ENCODE measurements around the gene TAS2R38.

The TAS2R38 gene

DNA sequence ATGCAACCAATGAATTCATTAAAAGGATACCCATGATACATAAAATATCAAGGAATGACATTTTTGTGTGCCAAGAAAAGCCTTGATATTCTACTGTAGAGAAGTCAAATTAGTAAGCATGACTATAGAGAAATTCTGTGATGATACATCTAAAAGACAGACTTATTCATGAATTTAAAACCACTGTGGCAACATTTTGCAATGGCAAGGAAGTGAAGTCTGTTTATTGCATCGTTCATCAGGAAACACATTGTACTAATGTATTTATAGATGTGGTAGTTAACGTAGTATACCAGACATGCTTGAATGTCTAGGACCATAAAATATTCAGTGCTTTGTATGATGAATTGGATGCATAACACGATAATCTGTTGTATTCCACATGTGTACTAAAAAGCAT, 17.5 kb downstream of the TAS2R38 start:
- Histone ChIP-seq H3K27ac (ENCODE audit: low read depth, low read length) (no peak overlapping the region), H3K79me2 (ENCODE audit: control insufficient read depth, low read length) (no peaks in the 10 kb centered on the region), H3K4me2 (ENCODE audit: low read length) (no peak overlapping the region), H4K20me1 (ENCODE audit: control insufficient read depth, insufficient read depth, low read depth, low read length) (no peaks in the 10 kb centered on the region), H3K4me3 (ENCODE audit: low read length) (no peak overlapping the region), H3K4me1 (ENCODE audit: control insufficient read depth, low read length) (peaks cover 11% of the 10 kb centered on the region), H3K27me3 (ENCODE audit: control insufficient read depth, low read length) (no peaks in the 10 kb centered on the region), H3K9me2 (replicated peaks; ENCODE audit: control insufficient read depth, low read length) (no peaks in the 10 kb centered on the region), H3K9me3 (ENCODE audit: control insufficient read depth, insufficient read depth, low read length) (no peaks in the 10 kb centered on the region), H3K36me3 (ENCODE audit: control insufficient read depth, low read length) (no peaks in the 10 kb centered on the region), H3F3A (ENCODE audit: control insufficient read depth, insufficient read depth) (no peaks in the 10 kb centered on the region)
- TF ChIP-seq, protein P1, sequence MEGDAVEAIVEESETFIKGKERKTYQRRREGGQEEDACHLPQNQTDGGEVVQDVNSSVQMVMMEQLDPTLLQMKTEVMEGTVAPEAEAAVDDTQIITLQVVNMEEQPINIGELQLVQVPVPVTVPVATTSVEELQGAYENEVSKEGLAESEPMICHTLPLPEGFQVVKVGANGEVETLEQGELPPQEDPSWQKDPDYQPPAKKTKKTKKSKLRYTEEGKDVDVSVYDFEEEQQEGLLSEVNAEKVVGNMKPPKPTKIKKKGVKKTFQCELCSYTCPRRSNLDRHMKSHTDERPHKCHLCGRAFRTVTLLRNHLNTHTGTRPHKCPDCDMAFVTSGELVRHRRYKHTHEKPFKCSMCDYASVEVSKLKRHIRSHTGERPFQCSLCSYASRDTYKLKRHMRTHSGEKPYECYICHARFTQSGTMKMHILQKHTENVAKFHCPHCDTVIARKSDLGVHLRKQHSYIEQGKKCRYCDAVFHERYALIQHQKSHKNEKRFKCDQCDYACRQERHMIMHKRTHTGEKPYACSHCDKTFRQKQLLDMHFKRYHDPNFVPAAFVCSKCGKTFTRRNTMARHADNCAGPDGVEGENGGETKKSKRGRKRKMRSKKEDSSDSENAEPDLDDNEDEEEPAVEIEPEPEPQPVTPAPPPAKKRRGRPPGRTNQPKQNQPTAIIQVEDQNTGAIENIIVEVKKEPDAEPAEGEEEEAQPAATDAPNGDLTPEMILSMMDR (IDR thresholded peaks at IDR 0.05; ENCODE audit: low read depth, low read length, poor library complexity, severe bottlenecking), result no peak
- TF ChIP-seq EZH2phosphoT487 (IDR thresholded peaks at IDR 0.05; ENCODE audit: borderline replicate concordance, low read length), result no peak

DNA sequence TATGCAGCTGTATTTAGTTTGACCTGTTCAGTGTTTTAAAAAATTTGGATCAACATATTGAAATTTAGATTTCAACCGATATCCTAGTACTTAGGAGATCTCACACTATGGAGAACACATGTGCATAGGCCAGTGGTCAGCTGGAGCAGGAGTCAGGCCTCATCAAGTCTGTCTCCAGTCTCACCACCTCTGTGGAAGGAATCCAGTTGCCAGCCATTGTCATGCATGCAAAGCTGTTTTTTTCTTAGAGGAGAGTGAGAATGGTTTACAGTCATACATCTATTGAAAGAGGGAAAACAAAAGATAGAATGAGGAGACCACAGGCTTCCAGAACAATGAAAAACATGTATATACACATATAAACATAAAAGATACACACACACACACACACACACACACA, 19.2 kb downstream of the TAS2R38 start:
- no peaks in the 10 kb centered on the region for H3K79me2 ChIP-seq (ENCODE audit: control insufficient read depth, low read length)
- H3K4me2 ChIP-seq (ENCODE audit: low read length), result no peak overlapping the region
- H3K36me3 ChIP-seq (ENCODE audit: control insufficient read depth, low read length), result no peaks in the 10 kb centered on the region
- no peaks in the 10 kb centered on the region for H3F3A ChIP-seq (ENCODE audit: control insufficient read depth, insufficient read depth)
- H3K27ac ChIP-seq (ENCODE audit: low read depth, low read length), result no peak overlapping the region
- no peaks in the 10 kb centered on the region for H3K4me1 ChIP-seq (ENCODE audit: control insufficient read depth, low read length)
- H3K4me3 ChIP-seq (ENCODE audit: low read length), result no peak overlapping the region
- TF ChIP-seq, protein P1 (IDR thresholded peaks at IDR 0.05; ENCODE audit: low read depth, low read length, poor library complexity, severe bottlenecking), result no peak
- TF ChIP-seq EZH2phosphoT487 (IDR thresholded peaks at IDR 0.05; ENCODE audit: borderline replicate concordance, low read length), result no peak
- H3K27me3 ChIP-seq (ENCODE audit: control insufficient read depth, low read length), result no peaks in the 10 kb centered on the region
- H3K9me3 ChIP-seq (ENCODE audit: control insufficient read depth, insufficient read depth, low read length), result no peaks in the 10 kb centered on the region
- no peaks in the 10 kb centered on the region for H3K9me2 ChIP-seq (replicated peaks; ENCODE audit: control insufficient read depth, low read length)
- no peaks in the 10 kb centered on the region for H4K20me1 ChIP-seq (ENCODE audit: control insufficient read depth, insufficient read depth, low read depth, low read length)

DNA sequence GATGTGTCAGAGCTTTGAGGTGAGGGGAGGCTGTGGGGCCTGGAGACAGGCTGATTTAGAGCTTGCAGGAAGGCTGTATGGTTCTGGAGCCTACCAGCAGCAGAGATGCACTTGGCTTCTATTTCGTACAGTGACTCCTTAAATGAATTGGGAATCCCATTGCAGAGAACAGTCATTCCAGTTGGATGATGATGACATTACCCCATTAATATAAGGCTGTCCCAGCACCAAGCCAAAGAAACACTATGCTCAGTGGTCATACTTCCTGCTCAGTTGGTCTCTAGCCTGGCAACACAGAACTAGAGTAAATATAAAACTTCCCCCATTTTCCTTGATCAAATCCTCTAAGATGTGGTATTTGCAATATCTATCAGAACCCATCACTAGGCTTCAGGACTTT, 21.1 kb downstream of the TAS2R38 start:
- Histone ChIP-seq H3K27me3 (ENCODE audit: control insufficient read depth, low read length) (no peaks in the 10 kb centered on the region), H3K9me2 (replicated peaks; ENCODE audit: control insufficient read depth, low read length) (no peaks in the 10 kb centered on the region; the same call in 1 of the 2 replicates), H3F3A (ENCODE audit: control insufficient read depth, insufficient read depth) (no peaks in the 10 kb centered on the region), H3K4me2 (ENCODE audit: low read length) (no peak overlapping the region), H4K20me1 (ENCODE audit: control insufficient read depth, insufficient read depth, low read depth, low read length) (no peaks in the 10 kb centered on the region), H3K4me1 (ENCODE audit: control insufficient read depth, low read length) (no peaks in the 10 kb centered on the region), H3K36me3 (ENCODE audit: control insufficient read depth, low read length) (no peaks in the 10 kb centered on the region), H3K27ac (ENCODE audit: low read depth, low read length) (no peak overlapping the region), H3K4me3 (ENCODE audit: low read length) (no peak overlapping the region), H3K79me2 (ENCODE audit: control insufficient read depth, low read length) (no peaks in the 10 kb centered on the region), H3K9me3 (ENCODE audit: control insufficient read depth, insufficient read depth, low read length) (no peaks in the 10 kb centered on the region)
- no peak for TF ChIP-seq EZH2phosphoT487 (IDR thresholded peaks at IDR 0.05; ENCODE audit: borderline replicate concordance, low read length)
- TF ChIP-seq, protein P1 (IDR thresholded peaks at IDR 0.05; ENCODE audit: low read depth, low read length, poor library complexity, severe bottlenecking), result no peak

DNA sequence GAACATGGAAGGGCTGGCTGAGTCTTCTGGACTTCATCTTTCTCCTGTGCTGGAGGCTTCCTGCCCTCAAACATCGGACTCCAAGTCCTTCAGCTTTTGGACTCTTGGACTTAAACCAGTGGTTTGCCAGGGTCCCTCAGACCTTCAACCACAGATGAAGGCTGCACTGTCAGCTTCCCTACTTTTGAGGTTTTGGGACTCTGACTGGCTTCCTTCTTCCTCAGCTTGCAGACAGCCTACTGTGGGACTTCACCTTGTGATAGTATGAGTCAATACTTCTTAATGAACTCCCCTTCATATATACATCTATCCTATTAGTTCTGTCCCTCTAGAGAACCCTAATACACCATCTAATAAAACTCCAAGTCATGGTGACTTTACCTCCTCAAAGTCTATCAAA, 22.8 kb downstream of the TAS2R38 start:
- no peaks in the 10 kb centered on the region; the same call in 1 of the 2 replicates for H3K9me2 ChIP-seq (replicated peaks; ENCODE audit: control insufficient read depth, low read length)
- no peak overlapping the region for H3K27ac ChIP-seq (ENCODE audit: low read depth, low read length)
- no peaks in the 10 kb centered on the region for H3F3A ChIP-seq (ENCODE audit: control insufficient read depth, insufficient read depth)
- H3K9me3 ChIP-seq (ENCODE audit: control insufficient read depth, insufficient read depth, low read length), result no peaks in the 10 kb centered on the region
- no peak overlapping the region for H3K4me3 ChIP-seq (ENCODE audit: low read length)
- no peaks in the 10 kb centered on the region for H3K4me1 ChIP-seq (ENCODE audit: control insufficient read depth, low read length)
- no peaks in the 10 kb centered on the region for H3K79me2 ChIP-seq (ENCODE audit: control insufficient read depth, low read length)
- no peaks in the 10 kb centered on the region for H4K20me1 ChIP-seq (ENCODE audit: control insufficient read depth, insufficient read depth, low read depth, low read length)
- H3K36me3 ChIP-seq (ENCODE audit: control insufficient read depth, low read length), result no peaks in the 10 kb centered on the region
- no peak overlapping the region for H3K4me2 ChIP-seq (ENCODE audit: low read length)
- H3K27me3 ChIP-seq (ENCODE audit: control insufficient read depth, low read length), result no peaks in the 10 kb centered on the region
- TF ChIP-seq, protein P1 (IDR thresholded peaks at IDR 0.05; ENCODE audit: low read depth, low read length, poor library complexity, severe bottlenecking), result no peak
- no peak for TF ChIP-seq EZH2phosphoT487 (IDR thresholded peaks at IDR 0.05; ENCODE audit: borderline replicate concordance, low read length)
